WTC11 (cell line): ENCODE results near the gene MAZ. TPM values are rescaled to one million over a fixed set of nuclear protein-coding genes. Genes with fewer than 3 reads are reported as not detected.

Source experiments
- ATAC-seq: fragments of 200-7000 bp; cut with Tn5 transposase; 2 replicates; pipeline ENCODE4 v1.10.0; 2021; ENCODE audit warnings: mild to moderate bottlenecking, moderate library complexity
- CTCF ChIA-PET: fragments of 300-600 bp; sonication (Branson Sonifier 250); formaldehyde crosslinking; loops from one replicate; lab custom pipeline; 2021; ENCODE audit warnings: antibody characterized with exemption; lab: Charles Lee
- POLR2A ChIA-PET: fragments of 350-600 bp; sonication (Branson Sonifier 250); formaldehyde crosslinking; loops from one replicate; lab custom pipeline; 2021; ENCODE audit warnings: antibody characterized with exemption; lab: Charles Lee
- DNase-seq: peaks from one replicate; pipeline ENCODE4 v3.0.0; 2021; ENCODE audit warnings: low spot score
- H3K27ac Mint-ChIP-seq: 2 replicates; pipeline ENCODE4 v1.8.0; 2021; ENCODE audit warnings: mixed read lengths
- H3K27me3 Mint-ChIP-seq: 2 replicates; pipeline ENCODE4 v1.8.0; 2021; ENCODE audit warnings: low read depth, mild to moderate bottlenecking, moderate library complexity, mixed read lengths
- H3K36me3 Mint-ChIP-seq: 2 replicates; pipeline ENCODE4 v1.8.0; 2021; ENCODE audit warnings: mixed read lengths
- H3K4me1 Mint-ChIP-seq: 2 replicates; pipeline ENCODE4 v1.8.0; 2022; ENCODE audit warnings: mixed read lengths
- H3K4me3 Mint-ChIP-seq: 2 replicates; pipeline ENCODE4 v1.8.0; 2021; ENCODE audit warnings: mild to moderate bottlenecking, moderate library complexity, mixed read lengths
- H3K9me3 Mint-ChIP-seq: 2 replicates; pipeline ENCODE4 v1.8.0; 2021; ENCODE audit warnings: mixed read lengths
- CBFB ChIP-seq: sonication (generic); formaldehyde crosslinking; IDR thresholded peaks from 2 replicates; pipeline ENCODE4 v1.8.1; 2022; ENCODE audit warnings: mild to moderate bottlenecking, low read depth, missing genetic modification reagents
- GRHL2 ChIP-seq: fragments of 250-450 bp; sonication (Bioruptor Pico); IDR thresholded peaks from 2 replicates; pipeline ENCODE4 v1.8.0; 2022; ENCODE audit warnings: mild to moderate bottlenecking, moderate library complexity; ENCODE audit not compliant: insufficient replicate concordance, severe bottlenecking
- IRF2 ChIP-seq: sonication (generic); formaldehyde crosslinking; IDR thresholded peaks from 2 replicates; pipeline ENCODE4 v1.8.0; 2022; ENCODE audit warnings: low read depth, missing genetic modification reagents, borderline replicate concordance
- MXD4 ChIP-seq: fragments of 250-450 bp; sonication (Bioruptor Pico); IDR thresholded peaks from 2 replicates; pipeline ENCODE4 v1.8.0; 2021; ENCODE audit warnings: mild to moderate bottlenecking, moderate library complexity, borderline replicate concordance
- MYBL2 ChIP-seq: sonication (generic); formaldehyde crosslinking; IDR thresholded peaks from 2 replicates; pipeline ENCODE4 v1.8.1; 2023; ENCODE audit warnings: mild to moderate bottlenecking, moderate library complexity, missing genetic modification reagents
- NFYB ChIP-seq: sonication (generic); formaldehyde crosslinking; conservative IDR thresholded peaks from 2 replicates; pipeline ENCODE4 v1.8.0; 2022; ENCODE audit warnings: low read depth, missing genetic modification reagents
- PRRX2 ChIP-seq: fragments of 250-450 bp; sonication (Bioruptor Pico); IDR thresholded peaks from 2 replicates; pipeline ENCODE4 v1.8.0; 2021; ENCODE audit warnings: mild to moderate bottlenecking
- SP1 ChIP-seq: sonication (generic); formaldehyde crosslinking; conservative IDR thresholded peaks from 2 replicates; pipeline ENCODE4 v1.8.1; 2022; ENCODE audit warnings: missing genetic modification reagents
- TEAD4 ChIP-seq: sonication (generic); formaldehyde crosslinking; IDR thresholded peaks from 2 replicates; pipeline ENCODE4 v1.8.0; 2022; ENCODE audit warnings: mild to moderate bottlenecking, missing genetic modification reagents
- TP53 ChIP-seq: sonication (generic); formaldehyde crosslinking; IDR thresholded peaks from 2 replicates; pipeline ENCODE4 v1.8.1; 2023; ENCODE audit warnings: mild to moderate bottlenecking, missing genetic modification reagents
- ZNF219 ChIP-seq: sonication (generic); formaldehyde crosslinking; IDR thresholded peaks from 2 replicates; pipeline ENCODE4 v1.8.0; 2023; ENCODE audit warnings: missing genetic modification reagents, mild to moderate bottlenecking, borderline replicate concordance
- ZNF671 ChIP-seq: fragments of 250-450 bp; sonication (Bioruptor Pico); IDR thresholded peaks from 2 replicates; pipeline ENCODE4 v1.8.0; 2021; ENCODE audit warnings: mild to moderate bottlenecking
- total RNA-seq: library from RNA; stranded (reverse); gene quantifications from 3 replicates; pipeline ENCODE4 v1.2.3, GENCODE V29; 2021
- TF ChIP-seq, protein P1 (sequence below): sonication (generic); formaldehyde crosslinking; IDR thresholded peaks from 2 replicates; pipeline ENCODE4 v1.8.1; 2023; ENCODE audit warnings: mild to moderate bottlenecking, missing genetic modification reagents, moderate library complexity
- TF ChIP-seq, protein P2 (sequence below): sonication (generic); formaldehyde crosslinking; IDR thresholded peaks from 2 replicates; pipeline ENCODE4 v1.8.1; 2022; ENCODE audit warnings: mild to moderate bottlenecking, moderate library complexity, missing genetic modification reagents
- TF ChIP-seq, protein P3 (sequence below): sonication (generic); formaldehyde crosslinking; IDR thresholded peaks from 2 replicates; pipeline ENCODE4 v1.8.0; 2022; ENCODE audit warnings: missing genetic modification reagents
- TF ChIP-seq, protein P4 (sequence below): sonication (generic); formaldehyde crosslinking; IDR thresholded peaks from 2 replicates; pipeline ENCODE4 v1.8.0; 2023; ENCODE audit warnings: mild to moderate bottlenecking, missing genetic modification reagents
- TF ChIP-seq, protein P5 (sequence below): sonication (generic); formaldehyde crosslinking; IDR thresholded peaks from 2 replicates; pipeline ENCODE4 v1.8.1; 2022; ENCODE audit warnings: mild to moderate bottlenecking, missing genetic modification reagents, moderate library complexity, borderline replicate concordance
- TF ChIP-seq, protein P6 (sequence below): sonication (generic); formaldehyde crosslinking; IDR thresholded peaks from 2 replicates; pipeline ENCODE4 v1.8.0; 2022; ENCODE audit warnings: mild to moderate bottlenecking, missing genetic modification reagents
- TF ChIP-seq, protein P7 (sequence below): sonication (generic); formaldehyde crosslinking; IDR thresholded peaks from 2 replicates; pipeline ENCODE4 v1.8.1; 2023; ENCODE audit warnings: mild to moderate bottlenecking, missing genetic modification reagents, moderate library complexity

The MAZ gene
- total RNA-seq, 1 experiment from 2014 or later, result 405 TPM

DNA sequence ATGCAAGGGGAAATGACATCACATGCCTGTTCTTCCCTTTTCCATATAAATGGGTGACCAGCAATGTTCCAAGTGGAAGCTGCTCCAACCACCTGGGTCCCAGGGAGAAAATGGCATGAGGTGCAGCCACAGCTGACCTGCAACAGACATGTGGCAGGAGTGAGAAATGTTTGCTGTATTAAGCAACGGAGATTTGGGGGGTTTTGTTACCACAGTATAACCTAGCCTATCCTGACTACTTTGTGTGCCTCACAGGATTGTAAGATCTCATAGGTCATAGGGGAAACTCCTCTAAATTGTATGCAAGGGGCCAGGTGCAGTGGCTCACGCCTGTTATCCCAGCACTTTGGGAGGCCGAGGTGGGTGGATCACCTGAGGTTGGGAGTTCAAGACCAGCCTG is 44.7 kb downstream of the MAZ start:
- CTCF ChIA-PET, result interaction anchor here (0.7 to 4.6 kb wide), 4 partner anchors 19 to 180 kb away, joined by 3 to 37 read pairs (median 4); partner anchors contain the start of genes MVP, TAOK2 and TLCD3B

DNA sequence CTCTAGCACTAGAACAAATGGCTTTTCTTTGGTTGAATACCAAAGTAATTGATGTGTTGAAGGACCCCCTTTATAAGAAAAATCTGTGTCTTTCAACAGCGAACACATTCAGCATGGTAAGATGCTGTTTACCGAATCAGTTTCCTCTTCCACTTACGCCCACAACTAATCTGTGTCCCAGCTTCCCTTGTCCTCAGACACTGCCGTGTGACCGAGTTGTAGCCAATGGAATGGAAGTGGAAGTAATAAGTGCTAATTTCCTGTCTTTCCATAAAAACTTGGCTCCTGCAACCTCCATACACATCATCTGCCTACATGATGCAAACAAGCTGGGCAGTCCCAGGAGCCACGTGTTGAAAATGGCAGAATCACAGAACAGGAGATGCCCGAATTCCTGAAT is 46.3 kb downstream of the MAZ start:
- Mint-ChIP-seq H3K27ac (no peak overlapping the region), H3K4me1 (peaks cover 14% of the 10 kb centered on the region), H3K9me3 (no peaks in the 10 kb centered on the region), H3K36me3 (no peaks in the 10 kb centered on the region), H3K27me3 (no peaks in the 10 kb centered on the region; the same call in 1 of the 2 replicates), H3K4me3 (no peak overlapping the region)
- ATAC-seq (no peak), DNase-seq (no peak)
- CTCF ChIA-PET, result interaction anchor here (0.7 to 2.3 kb wide), 3 partner anchors 33 to 179 kb away, joined by 3 to 10 read pairs (median 5); partner anchors contain the start of genes MVP and TLCD3B
- TF ChIP-seq GRHL2 (CRISPR knock-in tag), result no peak
- TF ChIP-seq NFYB (CRISPR knock-in tag), result peak; percentile 42; the same call in 1 of the 2 replicates
- TF ChIP-seq, protein P1, sequence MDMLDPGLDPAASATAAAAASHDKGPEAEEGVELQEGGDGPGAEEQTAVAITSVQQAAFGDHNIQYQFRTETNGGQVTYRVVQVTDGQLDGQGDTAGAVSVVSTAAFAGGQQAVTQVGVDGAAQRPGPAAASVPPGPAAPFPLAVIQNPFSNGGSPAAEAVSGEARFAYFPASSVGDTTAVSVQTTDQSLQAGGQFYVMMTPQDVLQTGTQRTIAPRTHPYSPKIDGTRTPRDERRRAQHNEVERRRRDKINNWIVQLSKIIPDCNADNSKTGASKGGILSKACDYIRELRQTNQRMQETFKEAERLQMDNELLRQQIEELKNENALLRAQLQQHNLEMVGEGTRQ (CRISPR knock-in tag), result peak; percentile 21; the same call in 1 of the 2 replicates
- POLR2A ChIA-PET, result interaction anchor here (0.9 kb wide), 1 partner anchor 25 kb away, joined by 3 read pairs; no protein-coding TSS in a partner anchor

More for the DNA sequence above, 44.7 kb downstream of the MAZ start:
- Mint-ChIP-seq H3K9me3 (no peaks in the 10 kb centered on the region), H3K4me3 (no peak overlapping the region), H3K27me3 (no peaks in the 10 kb centered on the region; the same call in 1 of the 2 replicates), H3K27ac (no peak overlapping the region), H3K36me3 (no peaks in the 10 kb centered on the region; the same call in 1 of the 2 replicates), H3K4me1 (peaks cover 10% of the 10 kb centered on the region)
- ATAC-seq, result no peak
- POLR2A ChIA-PET, result interaction anchor here (0.7 kb wide), 1 partner anchor 13 kb away, joined by 5 read pairs; no protein-coding TSS in a partner anchor
- TF ChIP-seq MXD4 (CRISPR knock-in tag) (no peak), ZNF219 (CRISPR knock-in tag) (no peak), PRRX2 (CRISPR knock-in tag) (no peak), TP53 (CRISPR knock-in tag) (no peak), ZNF671 (CRISPR knock-in tag) (no peak), MYBL2 (CRISPR knock-in tag) (no peak), TEAD4 (no peak)
- DNase-seq, result no peak

DNA sequence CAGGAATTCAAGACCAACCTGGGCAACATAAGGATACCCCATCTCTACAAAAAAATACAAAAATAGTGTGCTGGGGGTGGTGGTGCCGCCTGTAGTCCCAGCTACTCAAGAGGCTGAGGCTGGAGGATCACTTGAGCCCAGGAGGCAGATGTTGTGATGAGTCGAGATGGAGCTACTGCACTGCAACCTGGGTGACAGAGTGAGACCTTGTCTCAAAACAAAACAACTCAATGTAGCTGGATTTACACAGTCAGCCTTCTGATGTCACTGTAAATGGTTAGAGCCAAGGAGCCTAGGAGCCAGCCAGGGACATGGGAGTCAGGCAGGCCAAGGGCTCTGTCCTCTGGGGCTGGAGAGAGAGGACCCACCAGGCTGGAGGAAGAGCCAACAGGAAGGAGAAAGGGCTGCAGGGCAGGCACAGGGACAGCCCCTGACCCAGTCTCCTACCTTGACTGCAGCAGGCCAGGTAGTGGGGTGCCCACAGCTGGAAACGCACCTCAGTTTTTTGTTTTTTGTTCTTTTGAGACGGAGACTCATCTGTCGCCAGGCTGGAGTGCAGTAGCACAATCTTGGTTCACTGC is 48.3 kb downstream of the MAZ start:
- Mint-ChIP-seq H3K27me3 (no peaks in the 10 kb centered on the region; the same call in 1 of the 2 replicates), H3K9me3 (no peaks in the 10 kb centered on the region), H3K4me1 (peaks cover 9% of the 10 kb centered on the region; the same call in 1 of the 2 replicates), H3K36me3 (peaks cover 10% of the 10 kb centered on the region), H3K4me3 (no peak overlapping the region), H3K27ac (no peak overlapping the region; the same call in 1 of the 2 replicates)
- ChIA-PET POLR2A (interaction anchor here (0.7 kb wide), 1 partner anchor 9 kb away, joined by 3 read pairs; the partner anchor contains the start of gene CDIPT), CTCF (interaction anchor here (0.6 to 2.3 kb wide), 4 partner anchors 11 to 780 kb away, joined by 4 to 10 read pairs (median 6); partner anchors contain the start of gene TLCD3B)
- DNase-seq (no peak), ATAC-seq (no peak)
- TF ChIP-seq SP1 (CRISPR knock-in tag) (no peak), MYBL2 (CRISPR knock-in tag) (no peak), IRF2 (CRISPR knock-in tag) (no peak), TEAD4 (no peak), CBFB (CRISPR knock-in tag) (no peak), MXD4 (CRISPR knock-in tag) (no peak)
- TF ChIP-seq, protein P2, sequence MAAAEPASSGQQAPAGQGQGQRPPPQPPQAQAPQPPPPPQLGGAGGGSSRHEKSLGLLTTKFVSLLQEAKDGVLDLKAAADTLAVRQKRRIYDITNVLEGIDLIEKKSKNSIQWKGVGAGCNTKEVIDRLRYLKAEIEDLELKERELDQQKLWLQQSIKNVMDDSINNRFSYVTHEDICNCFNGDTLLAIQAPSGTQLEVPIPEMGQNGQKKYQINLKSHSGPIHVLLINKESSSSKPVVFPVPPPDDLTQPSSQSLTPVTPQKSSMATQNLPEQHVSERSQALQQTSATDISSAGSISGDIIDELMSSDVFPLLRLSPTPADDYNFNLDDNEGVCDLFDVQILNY (CRISPR knock-in tag), result no peak
- TF ChIP-seq, protein P3, sequence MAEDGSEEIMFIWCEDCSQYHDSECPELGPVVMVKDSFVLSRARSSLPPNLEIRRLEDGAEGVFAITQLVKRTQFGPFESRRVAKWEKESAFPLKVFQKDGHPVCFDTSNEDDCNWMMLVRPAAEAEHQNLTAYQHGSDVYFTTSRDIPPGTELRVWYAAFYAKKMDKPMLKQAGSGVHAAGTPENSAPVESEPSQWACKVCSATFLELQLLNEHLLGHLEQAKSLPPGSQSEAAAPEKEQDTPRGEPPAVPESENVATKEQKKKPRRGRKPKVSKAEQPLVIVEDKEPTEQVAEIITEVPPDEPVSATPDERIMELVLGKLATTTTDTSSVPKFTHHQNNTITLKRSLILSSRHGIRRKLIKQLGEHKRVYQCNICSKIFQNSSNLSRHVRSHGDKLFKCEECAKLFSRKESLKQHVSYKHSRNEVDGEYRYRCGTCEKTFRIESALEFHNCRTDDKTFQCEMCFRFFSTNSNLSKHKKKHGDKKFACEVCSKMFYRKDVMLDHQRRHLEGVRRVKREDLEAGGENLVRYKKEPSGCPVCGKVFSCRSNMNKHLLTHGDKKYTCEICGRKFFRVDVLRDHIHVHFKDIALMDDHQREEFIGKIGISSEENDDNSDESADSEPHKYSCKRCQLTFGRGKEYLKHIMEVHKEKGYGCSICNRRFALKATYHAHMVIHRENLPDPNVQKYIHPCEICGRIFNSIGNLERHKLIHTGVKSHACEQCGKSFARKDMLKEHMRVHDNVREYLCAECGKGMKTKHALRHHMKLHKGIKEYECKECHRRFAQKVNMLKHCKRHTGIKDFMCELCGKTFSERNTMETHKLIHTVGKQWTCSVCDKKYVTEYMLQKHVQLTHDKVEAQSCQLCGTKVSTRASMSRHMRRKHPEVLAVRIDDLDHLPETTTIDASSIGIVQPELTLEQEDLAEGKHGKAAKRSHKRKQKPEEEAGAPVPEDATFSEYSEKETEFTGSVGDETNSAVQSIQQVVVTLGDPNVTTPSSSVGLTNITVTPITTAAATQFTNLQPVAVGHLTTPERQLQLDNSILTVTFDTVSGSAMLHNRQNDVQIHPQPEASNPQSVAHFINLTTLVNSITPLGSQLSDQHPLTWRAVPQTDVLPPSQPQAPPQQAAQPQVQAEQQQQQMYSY (CRISPR knock-in tag), result no peak
- TF ChIP-seq, protein P4, sequence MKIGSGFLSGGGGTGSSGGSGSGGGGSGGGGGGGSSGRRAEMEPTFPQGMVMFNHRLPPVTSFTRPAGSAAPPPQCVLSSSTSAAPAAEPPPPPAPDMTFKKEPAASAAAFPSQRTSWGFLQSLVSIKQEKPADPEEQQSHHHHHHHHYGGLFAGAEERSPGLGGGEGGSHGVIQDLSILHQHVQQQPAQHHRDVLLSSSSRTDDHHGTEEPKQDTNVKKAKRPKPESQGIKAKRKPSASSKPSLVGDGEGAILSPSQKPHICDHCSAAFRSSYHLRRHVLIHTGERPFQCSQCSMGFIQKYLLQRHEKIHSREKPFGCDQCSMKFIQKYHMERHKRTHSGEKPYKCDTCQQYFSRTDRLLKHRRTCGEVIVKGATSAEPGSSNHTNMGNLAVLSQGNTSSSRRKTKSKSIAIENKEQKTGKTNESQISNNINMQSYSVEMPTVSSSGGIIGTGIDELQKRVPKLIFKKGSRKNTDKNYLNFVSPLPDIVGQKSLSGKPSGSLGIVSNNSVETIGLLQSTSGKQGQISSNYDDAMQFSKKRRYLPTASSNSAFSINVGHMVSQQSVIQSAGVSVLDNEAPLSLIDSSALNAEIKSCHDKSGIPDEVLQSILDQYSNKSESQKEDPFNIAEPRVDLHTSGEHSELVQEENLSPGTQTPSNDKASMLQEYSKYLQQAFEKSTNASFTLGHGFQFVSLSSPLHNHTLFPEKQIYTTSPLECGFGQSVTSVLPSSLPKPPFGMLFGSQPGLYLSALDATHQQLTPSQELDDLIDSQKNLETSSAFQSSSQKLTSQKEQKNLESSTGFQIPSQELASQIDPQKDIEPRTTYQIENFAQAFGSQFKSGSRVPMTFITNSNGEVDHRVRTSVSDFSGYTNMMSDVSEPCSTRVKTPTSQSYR (CRISPR knock-in tag), result no peak
- TF ChIP-seq, protein P5, sequence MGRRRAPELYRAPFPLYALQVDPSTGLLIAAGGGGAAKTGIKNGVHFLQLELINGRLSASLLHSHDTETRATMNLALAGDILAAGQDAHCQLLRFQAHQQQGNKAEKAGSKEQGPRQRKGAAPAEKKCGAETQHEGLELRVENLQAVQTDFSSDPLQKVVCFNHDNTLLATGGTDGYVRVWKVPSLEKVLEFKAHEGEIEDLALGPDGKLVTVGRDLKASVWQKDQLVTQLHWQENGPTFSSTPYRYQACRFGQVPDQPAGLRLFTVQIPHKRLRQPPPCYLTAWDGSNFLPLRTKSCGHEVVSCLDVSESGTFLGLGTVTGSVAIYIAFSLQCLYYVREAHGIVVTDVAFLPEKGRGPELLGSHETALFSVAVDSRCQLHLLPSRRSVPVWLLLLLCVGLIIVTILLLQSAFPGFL, result no peak
- TF ChIP-seq, protein P6, sequence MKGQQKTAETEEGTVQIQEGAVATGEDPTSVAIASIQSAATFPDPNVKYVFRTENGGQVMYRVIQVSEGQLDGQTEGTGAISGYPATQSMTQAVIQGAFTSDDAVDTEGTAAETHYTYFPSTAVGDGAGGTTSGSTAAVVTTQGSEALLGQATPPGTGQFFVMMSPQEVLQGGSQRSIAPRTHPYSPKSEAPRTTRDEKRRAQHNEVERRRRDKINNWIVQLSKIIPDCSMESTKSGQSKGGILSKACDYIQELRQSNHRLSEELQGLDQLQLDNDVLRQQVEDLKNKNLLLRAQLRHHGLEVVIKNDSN, result no peak
- TF ChIP-seq, protein P7, sequence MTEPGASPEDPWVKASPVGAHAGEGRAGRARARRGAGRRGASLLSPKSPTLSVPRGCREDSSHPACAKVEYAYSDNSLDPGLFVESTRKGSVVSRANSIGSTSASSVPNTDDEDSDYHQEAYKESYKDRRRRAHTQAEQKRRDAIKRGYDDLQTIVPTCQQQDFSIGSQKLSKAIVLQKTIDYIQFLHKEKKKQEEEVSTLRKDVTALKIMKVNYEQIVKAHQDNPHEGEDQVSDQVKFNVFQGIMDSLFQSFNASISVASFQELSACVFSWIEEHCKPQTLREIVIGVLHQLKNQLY, result no peak
